Body of pancreas (tissue), 4 donors: ENCODE results near the gene CLDN2.

Experiments used
- CTCF ChIP-seq, 7 experiments: fragments of 450-650 bp in 4 of 7; fragments of 200-600 bp in 3 of 7; sonication (generic) in 3 of 7; IDR thresholded peaks; one replicate each; pipeline ENCODE4 v1.5.1; 2016 to 2019; ENCODE audit warnings: antibody characterized with exemption in 7 of 7
- POLR2A ChIP-seq, 3 donors: fragments of 450-650 bp; IDR thresholded peaks; one replicate each; pipeline ENCODE4 v1.6.1; 2016; ENCODE audit warnings: antibody characterized with exemption in 3 of 3, mild to moderate bottlenecking in 2 of 3

- TF ChIP-seq CTCF (IDR thresholded peaks at IDR 0.05) (no peak), POLR2A (IDR thresholded peaks at IDR 0.05) (no peak)
Measured at GRCh38 chrX:106891762-106892460, 28.3 kb upstream of the CLDN2 start.
